Measurements from ENCODE around the gene VSTM2L.

Gene VSTM2L

GRCh38 chr20:37933786-37934633 is 31.1 kb downstream of the VSTM2L start:
- DNase-seq (ENCODE audit: low read depth, low spot score), result no peak
- H3K27ac ChIP-seq, result no peak overlapping the region

- no peak for DNase-seq (ENCODE audit: low read depth, low spot score)
- H3K27ac ChIP-seq, result no peak overlapping the region
These were observed 31.9 kb downstream of the VSTM2L start for GRCh38 chr20:37934634-37935375.

- no peak overlapping the region for H3K27ac ChIP-seq
- DNase-seq (ENCODE audit: low read depth, low spot score), result no peak
These were observed 32.5 kb downstream of the VSTM2L start for GRCh38 chr20:37935435-37935834.

- no peak for DNase-seq (ENCODE audit: low read depth, low spot score)
- no peak overlapping the region for H3K27ac ChIP-seq
These were observed 33.1 kb downstream of the VSTM2L start for GRCh38 chr20:37936041-37936440.

GRCh38 chr20:37936451-37936850 is 33.5 kb downstream of the VSTM2L start:
- DNase-seq (ENCODE audit: low read depth, low spot score), result no peak

GRCh38 chr20:37937686-37938085 is 34.8 kb downstream of the VSTM2L start:
- no peak for DNase-seq (ENCODE audit: low read depth, low spot score)
- no peak overlapping the region for H3K27ac ChIP-seq

More at GRCh38 chr20:37936451-37936850, 33.5 kb downstream of the VSTM2L start:
- H3K27ac ChIP-seq, result no peak overlapping the region

GRCh38 chr20:37938181-37938750 is 35.3 kb downstream of the VSTM2L start:
- H3K27ac ChIP-seq, result no peak overlapping the region
- no peak for DNase-seq (ENCODE audit: low read depth, low spot score)

- no peak for DNase-seq (ENCODE audit: low read depth, low spot score)
- no peak overlapping the region for H3K27ac ChIP-seq
These were observed 36.0 kb downstream of the VSTM2L start for GRCh38 chr20:37938954-37939353.

- H3K27ac ChIP-seq, result no peak overlapping the region
- DNase-seq (ENCODE audit: low read depth, low spot score), result no peak
These were observed 37.0 kb downstream of the VSTM2L start for GRCh38 chr20:37939701-37940560.

GRCh38 chr20:37940858-37941257 is 37.9 kb downstream of the VSTM2L start:
- no peak for DNase-seq (ENCODE audit: low read depth, low spot score)

GRCh38 chr20:37941332-37941731 is 38.4 kb downstream of the VSTM2L start:
- H3K27ac ChIP-seq, result no peak overlapping the region
- DNase-seq (ENCODE audit: low read depth, low spot score), result no peak

More at GRCh38 chr20:37940858-37941257, 37.9 kb downstream of the VSTM2L start:
- H3K27ac ChIP-seq, result no peak overlapping the region

GRCh38 chr20:37941992-37942391 is 39.1 kb downstream of the VSTM2L start:
- DNase-seq (ENCODE audit: low read depth, low spot score), result no peak
- no peak overlapping the region for H3K27ac ChIP-seq

- DNase-seq (ENCODE audit: low read depth, low spot score), result no peak
- no peak overlapping the region for H3K27ac ChIP-seq
These were observed 40.1 kb downstream of the VSTM2L start for GRCh38 chr20:37943033-37943432.

GRCh38 chr20:37943501-37944455 is 40.9 kb downstream of the VSTM2L start:
- H3K27ac ChIP-seq, result no peak overlapping the region
- no peak for DNase-seq (ENCODE audit: low read depth, low spot score)

- no peak overlapping the region for H3K27ac ChIP-seq
- no peak for DNase-seq (ENCODE audit: low read depth, low spot score)
These were observed 41.6 kb downstream of the VSTM2L start for GRCh38 chr20:37944456-37944981.

- no peak for DNase-seq (ENCODE audit: low read depth, low spot score)
- H3K27ac ChIP-seq, result no peak overlapping the region
These were observed 42.2 kb downstream of the VSTM2L start for GRCh38 chr20:37945091-37945547.

- DNase-seq (ENCODE audit: low read depth, low spot score), result no peak
- H3K27ac ChIP-seq, result no peak overlapping the region
These were observed 44.0 kb downstream of the VSTM2L start for GRCh38 chr20:37946946-37947345.

GRCh38 chr20:37947943-37948342 is 45.0 kb downstream of the VSTM2L start:
- DNase-seq (ENCODE audit: low read depth, low spot score), result no peak
- H3K27ac ChIP-seq, result no peak overlapping the region

GRCh38 chr20:37948956-37949355 is 46.0 kb downstream of the VSTM2L start:
- H3K27ac ChIP-seq, result no peak overlapping the region
- no peak for DNase-seq (ENCODE audit: low read depth, low spot score)

Measured in epithelial cell of prostate (primary cell).